Common myeloid progenitor, CD34-positive (primary cell): ENCODE data around the gene RANBP9.

Experiments used
- CTCF ChIA-PET: fragments of 350-600 bp; sonication (Branson Sonifier 250); formaldehyde crosslinking; loops from one replicate; lab custom pipeline; 2021; ENCODE audit warnings: antibody characterized with exemption; lab: Charles Lee
- POLR2A ChIA-PET: fragments of 350-600 bp; sonication (Branson Sonifier 250); formaldehyde crosslinking; loops from one replicate; lab custom pipeline; 2021; ENCODE audit warnings: antibody characterized with exemption; lab: Charles Lee
- DNase-seq, 3 donors: peaks; one replicate each; pipeline versions ENCODE4 v3.0.0 to v3.0.0-alpha.2; 2013
- H3K27ac ChIP-seq, 2 experiments: 1 replicate in 1 of 2; 2 replicates in 1 of 2; pipeline ENCODE4 v1.7.0; 2013; ENCODE audit warnings: inconsistent platforms in 2 of 2, low read length in 2 of 2, mild to moderate bottlenecking in 2 of 2, low read depth in 1 of 2, moderate library complexity in 1 of 2; ENCODE audit not compliant: severe bottlenecking in 2 of 2, insufficient read depth in 1 of 2, poor library complexity in 1 of 2
- H3K27me3 ChIP-seq, 5 experiments: replicated peaks in 2 of 5; 1 replicate in 3 of 5; 2 replicates in 2 of 5; pipeline versions ENCODE4 v1.6.1 to v1.7.0; 2013; ENCODE audit warnings: low read length in 4 of 5, mild to moderate bottlenecking in 2 of 5, moderate library complexity in 2 of 5, inconsistent platforms in 1 of 5; ENCODE audit not compliant: insufficient read depth in 5 of 5, control insufficient read depth in 4 of 5
- H3K36me3 ChIP-seq, 4 experiments: 1 replicate in 2 of 4; 2 replicates in 2 of 4; pipeline versions ENCODE4 v1.6.1 to v1.7.0; 2013; ENCODE audit warnings: low read length in 3 of 4, control low read depth in 1 of 4, mild to moderate bottlenecking in 1 of 4; ENCODE audit not compliant: control insufficient read depth in 4 of 4, insufficient read depth in 4 of 4
- H3K4me1 ChIP-seq, 4 experiments: 1 replicate in 3 of 4; 2 replicates in 1 of 4; pipeline versions ENCODE4 v1.6.1 to v1.7.1; 2013; ENCODE audit warnings: low read length in 3 of 4, mild to moderate bottlenecking in 3 of 4, control low read depth in 1 of 4, inconsistent platforms in 1 of 4, moderate library complexity in 1 of 4; ENCODE audit not compliant: control insufficient read depth in 4 of 4, insufficient read depth in 4 of 4; ENCODE audit errors: control extremely low read depth in 1 of 4
- H3K4me3 ChIP-seq, 7 experiments: 1 replicate in 4 of 7; 2 replicates in 3 of 7; pipeline versions ENCODE4 v1.5.1 to v1.7.0; 2013; ENCODE audit warnings: mild to moderate bottlenecking in 7 of 7, low read length in 6 of 7, moderate library complexity in 6 of 7, inconsistent platforms in 2 of 7, low read depth in 2 of 7, control low read depth in 1 of 7; ENCODE audit not compliant: insufficient read depth in 4 of 7, control insufficient read depth in 1 of 7; ENCODE audit errors: extremely low read depth in 1 of 7
- H3K9me3 ChIP-seq, 5 experiments: 1 replicate in 4 of 5; 2 replicates in 1 of 5; pipeline versions ENCODE4 v1.6.1 to v1.7.1; 2013; ENCODE audit warnings: low read length in 4 of 5, mild to moderate bottlenecking in 2 of 5, inconsistent platforms in 1 of 5, low read depth in 1 of 5, moderate library complexity in 1 of 5; ENCODE audit not compliant: control insufficient read depth in 4 of 5, insufficient read depth in 2 of 5; ENCODE audit errors: control extremely low read depth in 1 of 5
- WGBS: methylation state at CpG from one replicate; pipeline ENCODE4 v1.1.5; 2013; ENCODE audit not compliant: insufficient coverage; 5-methylcytosine and 5-hydroxymethylcytosine counted together

Gene RANBP9

DNA sequence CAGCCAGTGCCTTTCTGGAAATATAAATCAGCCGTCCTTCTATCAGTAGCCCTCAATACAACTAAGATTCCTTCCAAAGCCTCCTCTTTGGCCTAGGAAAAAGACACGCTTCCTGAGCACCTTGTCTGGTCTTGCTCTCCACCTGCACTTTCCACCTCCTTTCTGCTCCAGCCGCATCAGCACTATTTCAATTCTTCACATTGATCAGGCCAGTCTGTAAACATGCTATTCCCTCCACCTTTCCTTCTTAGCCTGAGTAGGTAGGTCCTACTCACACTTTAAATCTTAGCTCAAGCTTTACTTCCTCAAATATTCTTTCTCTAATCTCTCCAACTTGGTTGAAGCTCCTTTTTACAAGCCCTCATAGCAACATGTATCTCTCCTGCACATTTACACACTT is 11.4 kb downstream of the RANBP9 start:
- ChIA-PET POLR2A (interaction anchor here (0.8 kb wide), 1 partner anchor 11 kb away, joined by 3 read pairs; no protein-coding TSS in a partner anchor), CTCF (interaction anchor here (1.3 kb wide), 2 partner anchors 9 to 13 kb away, joined by 3 read pairs; no protein-coding TSS in a partner anchor)
- Histone ChIP-seq H3K9me3 (no peaks in the 10 kb centered on the region), H3K27ac (no peak overlapping the region), H3K27me3 (no peaks in the 10 kb centered on the region), H3K4me3 (no peak overlapping the region), H3K36me3 (peaks cover 0 to 11% (median 3%) of the 10 kb centered on the region in 4 experiments), H3K4me1 (peaks cover 6 to 64% (median 26%) of the 10 kb centered on the region in 4 experiments)
- DNase-seq, result no peak
- 100% methylated on average over 3 of the region's 3 CpGs for WGBS

DNA sequence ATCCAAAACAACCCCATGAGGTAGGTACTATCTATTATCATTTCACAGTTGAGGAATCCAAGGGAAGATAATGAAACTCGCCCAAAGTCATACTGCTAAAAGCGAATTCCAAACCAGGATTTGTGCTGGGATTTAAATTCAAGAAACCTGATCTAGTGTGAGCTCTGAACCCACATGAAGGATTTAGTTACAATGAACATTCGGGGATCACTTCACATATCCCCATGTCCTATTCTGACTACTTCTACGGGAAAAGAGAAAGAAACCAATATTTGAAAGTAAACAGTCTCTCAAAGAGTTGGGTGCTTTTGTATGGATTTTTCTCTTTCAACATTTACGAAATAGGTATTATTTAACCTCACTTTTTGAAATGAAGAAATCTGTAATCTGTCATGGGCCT is 12.9 kb downstream of the RANBP9 start:
- POLR2A ChIA-PET, result no interaction called here
- no peaks in the 10 kb centered on the region for H3K27me3 ChIP-seq
- H3K36me3 ChIP-seq, result peaks cover 0 to 19% (median 8%) of the 10 kb centered on the region in 4 experiments
- no peak overlapping the region for H3K27ac ChIP-seq
- CTCF ChIA-PET, result no interaction called here
- H3K4me1 ChIP-seq, result peaks cover 6 to 67% (median 26%) of the 10 kb centered on the region in 4 experiments
- no peak overlapping the region for H3K4me3 ChIP-seq
- 85% methylated on average over 2 of the region's 5 CpGs for WGBS
- DNase-seq, result no peak
- no peaks in the 10 kb centered on the region for H3K9me3 ChIP-seq

DNA sequence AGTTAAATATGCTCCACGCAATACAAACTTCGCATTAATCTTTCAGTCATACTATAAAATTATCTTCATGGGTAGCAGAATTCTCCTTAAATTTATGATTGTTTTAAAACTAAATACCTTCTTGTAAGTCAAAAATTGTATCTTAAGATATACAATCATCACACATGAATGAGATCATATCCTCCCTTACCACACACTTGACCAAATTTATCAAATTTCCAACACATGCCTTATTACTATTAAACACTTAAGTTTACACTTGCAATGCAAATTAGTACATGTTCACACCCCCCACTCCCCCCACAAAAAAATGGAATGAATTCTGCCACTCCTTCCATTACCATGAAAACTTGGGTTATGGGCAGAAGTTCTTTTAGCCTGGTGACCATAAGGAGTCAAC is 13.8 kb downstream of the RANBP9 start:
- ChIA-PET POLR2A (no interaction called here), CTCF (interaction anchor here (1.0 to 1.7 kb wide), 2 partner anchors 11 to 17 kb away, joined by 3 read pairs; no protein-coding TSS in a partner anchor)
- no peaks in the 10 kb centered on the region for H3K27me3 ChIP-seq
- H3K4me1 ChIP-seq, result peaks cover 4 to 60% (median 20%) of the 10 kb centered on the region in 4 experiments
- no peak overlapping the region for H3K27ac ChIP-seq
- no peaks in the 10 kb centered on the region for H3K9me3 ChIP-seq
- peak in 1 of 3 donors; percentile 37 for DNase-seq
- peaks cover 0 to 22% (median 8%) of the 10 kb centered on the region in 4 experiments for H3K36me3 ChIP-seq
- no peak overlapping the region for H3K4me3 ChIP-seq
- WGBS, result no CpG with 5 or more reads among the region's 2 CpGs

DNA sequence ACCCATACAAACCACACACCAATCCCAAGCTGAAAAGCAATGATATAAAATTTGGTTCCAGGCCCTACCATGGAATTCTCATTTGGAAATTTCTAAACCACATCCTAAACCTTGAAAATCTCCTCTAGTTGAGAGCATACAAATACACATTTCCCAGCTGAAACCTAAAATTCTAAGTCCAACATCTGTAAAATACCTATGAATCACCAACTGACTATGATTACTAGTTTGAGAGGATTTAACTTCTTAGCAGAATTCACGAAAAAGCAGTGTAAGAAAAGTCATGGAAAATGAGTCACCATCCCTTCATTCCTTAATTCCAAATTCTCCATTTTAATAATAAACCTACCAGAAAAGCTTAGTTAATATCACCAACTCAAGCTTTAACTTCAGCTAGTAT is 15.4 kb downstream of the RANBP9 start:
- H3K4me3 ChIP-seq, result no peak overlapping the region
- peaks cover 0 to 22% (median 8%) of the 10 kb centered on the region in 4 experiments for H3K36me3 ChIP-seq
- DNase-seq, result no peak
- POLR2A ChIA-PET, result no interaction called here
- CTCF ChIA-PET, result interaction anchor here (1.4 kb wide), 1 partner anchor 11 kb away, joined by 7 read pairs; no protein-coding TSS in a partner anchor
- H3K27me3 ChIP-seq, result no peaks in the 10 kb centered on the region
- H3K9me3 ChIP-seq, result no peaks in the 10 kb centered on the region
- WGBS, result no CpG with 5 or more reads among the region's 1 CpG
- no peak overlapping the region for H3K27ac ChIP-seq
- peaks cover 3 to 49% (median 16%) of the 10 kb centered on the region in 4 experiments for H3K4me1 ChIP-seq

DNA sequence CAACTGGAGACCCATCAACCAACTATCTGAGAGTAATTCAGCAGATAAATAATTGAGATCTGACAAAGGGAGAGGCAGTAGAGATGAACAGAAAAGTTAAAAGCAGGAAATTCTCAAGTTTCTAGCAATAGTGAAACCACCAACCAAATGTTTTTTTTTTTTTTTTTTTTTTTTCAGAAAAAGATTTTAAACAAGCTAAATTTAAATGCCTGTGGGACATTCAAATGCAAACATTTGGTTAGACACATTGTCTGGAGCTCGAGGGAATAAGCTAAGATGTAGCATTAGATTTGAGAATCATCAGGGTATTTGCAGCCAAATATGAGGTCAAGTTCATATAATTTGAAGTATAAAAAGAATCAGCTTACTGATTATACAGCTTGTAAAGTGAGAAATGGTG is 16.4 kb downstream of the RANBP9 start:
- Histone ChIP-seq H3K4me3 (no peak overlapping the region), H3K9me3 (no peaks in the 10 kb centered on the region), H3K36me3 (peaks cover 3 to 22% (median 9%) of the 10 kb centered on the region in 4 experiments), H3K4me1 (peaks cover 2 to 45% (median 13%) of the 10 kb centered on the region in 4 experiments), H3K27me3 (no peaks in the 10 kb centered on the region), H3K27ac (no peak overlapping the region)
- POLR2A ChIA-PET, result no interaction called here
- DNase-seq, result no peak
- 83% methylated on average over 1 of the region's 1 CpG for WGBS
- CTCF ChIA-PET, result interaction anchor here (1.1 to 1.4 kb wide), 2 partner anchors 10 to 34 kb away, joined by 3 to 7 read pairs; no protein-coding TSS in a partner anchor

DNA sequence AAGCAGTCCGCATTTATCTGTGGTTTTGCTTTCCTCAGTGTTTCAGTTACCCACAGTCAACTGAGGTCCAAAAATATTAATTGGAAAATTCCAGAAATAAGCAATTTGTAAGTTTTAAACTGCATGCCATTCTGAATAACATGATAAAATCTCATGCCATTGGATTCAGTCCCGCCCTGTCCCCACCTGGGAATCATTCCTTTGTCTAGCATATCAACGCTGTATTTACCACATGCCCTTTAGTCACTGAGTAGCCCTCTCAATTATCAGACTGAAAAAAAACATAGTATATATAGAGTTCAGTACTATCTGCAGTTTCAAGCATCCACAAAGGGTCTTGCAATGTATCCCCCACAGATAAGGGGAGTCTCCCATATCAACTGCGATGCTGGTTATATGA is 17.1 kb downstream of the RANBP9 start:
- DNase-seq, result no peak
- Histone ChIP-seq H3K4me3 (no peak overlapping the region), H3K27ac (no peak overlapping the region), H3K9me3 (no peaks in the 10 kb centered on the region), H3K36me3 (peaks cover 4 to 26% (median 12%) of the 10 kb centered on the region in 4 experiments), H3K4me1 (peaks cover 0 to 47% (median 12%) of the 10 kb centered on the region in 4 experiments), H3K27me3 (no peaks in the 10 kb centered on the region)
- POLR2A ChIA-PET, result no interaction called here
- 86% methylated on average over 1 of the region's 4 CpGs for WGBS
- CTCF ChIA-PET, result interaction anchor here (1.1 kb wide), 1 partner anchor 33 kb away, joined by 3 read pairs; no protein-coding TSS in a partner anchor

DNA sequence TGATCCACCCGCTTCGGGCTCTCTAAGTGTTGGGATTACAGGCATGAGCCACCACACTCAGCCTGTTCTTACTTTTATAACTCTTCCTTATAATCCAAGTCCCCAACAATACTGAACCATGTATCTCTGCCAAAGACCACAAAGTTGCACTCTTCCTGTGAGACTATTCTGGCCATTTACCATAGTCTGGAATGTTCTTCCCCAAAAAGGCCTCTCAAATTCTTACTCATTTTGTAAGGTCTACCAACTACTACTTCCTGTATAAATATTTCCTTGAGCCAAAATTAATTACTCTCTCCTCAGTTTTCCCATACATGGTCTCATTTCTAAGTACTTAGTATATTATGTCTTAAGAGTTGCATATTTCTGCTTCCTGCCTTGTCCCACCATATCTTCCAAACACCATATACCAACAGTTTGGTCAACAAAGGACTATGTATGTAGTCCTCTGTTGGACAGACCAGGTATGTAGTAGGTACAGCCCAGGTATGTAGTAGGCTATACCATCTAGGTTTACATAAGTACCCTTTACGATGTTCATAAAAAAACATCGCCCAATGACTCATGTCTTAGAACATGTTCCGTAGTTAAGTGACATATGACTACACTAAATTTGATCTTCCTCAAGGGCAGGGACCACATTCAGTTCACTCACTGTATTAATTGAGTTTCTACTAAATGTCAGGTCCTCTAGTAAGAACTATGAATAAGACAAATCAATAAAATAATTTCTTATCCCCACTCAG is 22.0 kb downstream of the RANBP9 start:
- Histone ChIP-seq H3K36me3 (peaks cover 3 to 22% (median 12%) of the 10 kb centered on the region in 4 experiments), H3K4me3 (no peak overlapping the region), H3K27me3 (no peaks in the 10 kb centered on the region), H3K9me3 (no peaks in the 10 kb centered on the region), H3K27ac (no peak overlapping the region), H3K4me1 (peaks cover 6 to 37% (median 16%) of the 10 kb centered on the region in 4 experiments)
- CTCF ChIA-PET, result no interaction called here
- 100% methylated on average over 2 of the region's 5 CpGs for WGBS
- POLR2A ChIA-PET, result interaction anchor here (0.5 kb wide), 1 partner anchor 14 kb away, joined by 3 read pairs; no protein-coding TSS in a partner anchor
- no peak for DNase-seq
